Right hindlimb (tissue), 1 donor: ENCODE results near the gene PTPRZ1.
A peak's percentile ranks its signal among the peaks of the same experiment; 100 is the strongest.

Source experiments
- DNase-seq: peaks from one replicate; pipeline ENCODE4 v3.0.0-alpha.2; 2018

Gene PTPRZ1

DNA sequence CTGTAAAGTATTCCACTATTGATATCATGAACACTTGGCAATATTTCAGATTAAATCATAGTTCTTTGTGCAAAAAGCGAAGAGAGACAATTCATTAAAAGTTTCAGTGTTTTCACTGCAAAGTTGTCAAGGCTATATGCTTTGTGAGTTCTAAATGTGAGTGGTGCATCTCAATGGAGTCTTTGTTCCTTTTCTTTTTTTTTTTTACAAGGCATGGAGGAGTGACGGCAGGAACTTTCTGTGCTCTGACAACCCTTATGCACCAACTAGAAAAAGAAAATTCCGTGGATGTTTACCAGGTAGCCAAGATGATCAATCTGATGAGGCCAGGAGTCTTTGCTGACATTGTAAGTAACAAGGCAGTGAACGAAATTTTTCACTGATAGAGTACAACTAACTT, 186.6 kb downstream of the PTPRZ1 start:
- no peak for DNase-seq

DNA sequence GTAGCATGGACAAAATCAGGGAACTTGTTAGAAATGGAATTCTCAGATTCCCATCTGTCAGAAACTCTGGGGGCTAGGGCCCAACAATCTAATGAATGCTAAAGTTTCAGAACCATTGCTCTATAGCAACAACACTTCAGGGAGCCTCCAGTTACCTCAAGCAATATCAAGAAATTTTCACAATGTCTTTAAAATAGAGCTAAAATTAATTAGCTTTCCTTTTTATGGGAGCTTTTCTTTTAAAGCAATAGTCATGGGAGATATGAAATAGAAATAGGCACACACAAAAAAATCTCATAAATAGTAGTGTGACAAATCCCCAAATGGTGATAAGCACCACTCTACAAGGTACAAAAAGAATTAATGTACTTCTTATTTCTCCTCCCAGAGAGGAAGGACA, 190.2 kb downstream of the PTPRZ1 start:
- no peak for DNase-seq

- DNase-seq: no peak
Measured at GRCh38 chr7:122064971-122065370, 192.0 kb downstream of the PTPRZ1 start.

GRCh38 chr7:122067077-122067476, 194.1 kb downstream of the PTPRZ1 start:
- DNase-seq: no peak

DNA sequence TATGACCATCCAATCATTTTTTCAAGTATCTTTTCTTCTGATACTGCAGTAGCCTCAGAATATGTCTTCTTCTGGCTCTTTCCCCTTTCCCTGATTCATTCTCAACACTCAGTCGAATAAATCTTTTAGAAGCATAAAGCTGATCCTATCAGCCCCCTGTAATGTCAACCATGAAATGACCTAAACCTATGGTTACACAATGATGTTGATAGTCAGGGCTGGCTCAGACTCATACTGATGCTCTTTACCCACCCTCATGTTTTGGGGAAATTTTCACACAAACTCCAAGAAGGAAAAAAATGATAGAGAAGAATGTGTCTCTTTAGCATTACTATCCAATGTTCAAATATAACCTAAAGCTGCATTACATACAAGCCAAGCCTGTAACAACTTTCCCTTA, 195.1 kb downstream of the PTPRZ1 start:
- DNase-seq: no peak

DNA sequence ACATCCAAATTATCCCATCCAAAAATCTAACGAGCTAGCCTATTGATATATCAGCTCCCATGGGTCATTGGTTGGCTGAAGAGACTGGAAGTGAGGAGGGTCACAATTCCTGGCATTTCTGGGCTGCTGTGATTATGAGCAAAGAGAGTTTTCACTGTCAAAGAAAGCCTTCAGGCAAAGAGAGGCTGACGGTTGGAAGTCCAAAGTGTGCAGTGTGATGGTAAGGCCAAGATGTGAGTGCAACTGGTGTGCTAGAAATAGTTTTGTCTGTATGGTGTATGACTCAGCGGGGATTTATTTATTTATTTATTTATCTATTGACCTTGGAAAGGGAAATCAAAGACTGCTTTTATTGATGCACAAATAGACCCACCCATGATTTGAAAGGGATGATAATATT, 196.0 kb downstream of the PTPRZ1 start:
- DNase-seq: no peak

DNA sequence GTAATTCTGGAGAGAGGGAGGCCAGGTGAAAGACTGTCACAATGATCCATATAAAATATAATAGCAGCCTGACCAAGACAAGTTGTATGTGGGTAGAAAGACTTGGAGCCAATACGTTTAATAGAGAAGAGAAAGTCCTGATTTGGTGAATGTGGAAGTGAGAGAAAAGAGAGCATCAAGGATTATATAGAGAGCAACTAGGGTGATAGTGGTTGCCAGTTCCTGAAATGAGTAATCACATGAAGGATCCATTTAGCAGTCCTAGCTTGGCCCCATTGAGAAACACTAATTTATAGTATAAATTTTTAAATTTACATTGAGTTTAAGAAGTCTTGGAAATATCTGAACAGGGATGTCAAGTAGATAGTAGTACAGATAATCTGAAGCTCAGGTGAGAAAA, 197.1 kb downstream of the PTPRZ1 start:
- DNase-seq: no peak

DNA sequence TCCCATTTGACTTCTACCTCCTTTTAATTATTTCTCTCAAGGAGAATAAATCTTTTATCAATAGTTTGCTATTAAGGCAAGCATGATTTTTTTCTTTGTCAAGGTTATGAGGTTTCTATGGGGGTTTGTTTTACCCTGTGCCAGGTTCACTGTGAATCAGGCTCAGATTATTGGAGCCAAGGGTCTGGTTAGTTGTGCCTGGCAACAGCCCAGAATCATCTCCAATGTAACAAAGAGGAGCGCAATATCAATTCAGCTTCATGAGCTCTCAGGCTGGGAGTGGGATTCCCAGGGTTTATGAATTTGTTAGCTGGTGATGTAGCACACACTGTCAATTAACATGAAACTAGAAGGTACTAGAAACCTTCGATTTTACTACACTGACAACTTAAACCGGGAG, 197.9 kb downstream of the PTPRZ1 start:
- DNase-seq: no peak

- no peak for DNase-seq
Measured at GRCh38 chr7:122072272-122072671, 199.3 kb downstream of the PTPRZ1 start.

GRCh38 chr7:122072924-122073599, 200.1 kb downstream of the PTPRZ1 start:
- no peak for DNase-seq

DNA sequence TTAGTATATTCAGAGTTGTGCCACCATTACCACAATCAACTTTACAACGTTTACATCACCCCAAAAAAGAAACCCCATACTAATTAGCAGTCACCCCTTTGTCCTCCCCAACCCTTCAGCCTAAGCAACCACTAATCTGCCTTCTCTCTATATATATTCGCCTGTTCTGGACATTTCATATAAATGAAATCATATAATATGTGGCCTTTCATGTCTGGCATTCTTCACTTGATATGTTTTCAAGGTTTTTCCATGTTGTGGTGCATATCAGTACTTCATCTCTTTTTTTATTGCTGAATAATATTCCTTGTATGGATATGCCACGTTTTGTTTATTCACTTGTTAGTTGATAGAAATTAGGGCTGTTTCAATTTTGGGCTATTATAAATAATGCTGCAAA, 200.7 kb downstream of the PTPRZ1 start:
- DNase-seq: no peak

GRCh38 chr7:122082160-122082559, 209.2 kb downstream of the PTPRZ1 start:
- DNase-seq: no peak

DNA sequence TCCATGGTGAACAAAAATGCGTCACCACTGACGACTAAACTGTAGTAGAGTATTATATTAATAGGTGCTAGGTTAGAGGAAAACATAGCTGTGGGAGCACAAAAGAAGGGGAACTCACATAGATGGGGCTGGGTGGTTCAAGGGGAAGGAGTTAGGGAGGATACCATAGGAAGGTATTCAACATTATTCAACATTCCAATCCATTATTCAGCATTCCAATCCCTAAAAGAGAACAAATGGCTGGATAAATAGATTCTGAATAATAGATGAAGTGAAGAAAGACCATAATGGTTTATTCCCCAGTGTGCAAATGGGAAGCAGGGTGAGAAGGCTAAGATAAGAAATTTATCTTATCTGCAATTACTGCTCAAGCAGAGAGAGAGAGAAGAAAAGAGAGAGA, 209.7 kb downstream of the PTPRZ1 start:
- DNase-seq: no peak

GRCh38 chr7:122092964-122093797, 220.2 kb downstream of the PTPRZ1 start:
- DNase-seq: peak; percentile 57

DNA sequence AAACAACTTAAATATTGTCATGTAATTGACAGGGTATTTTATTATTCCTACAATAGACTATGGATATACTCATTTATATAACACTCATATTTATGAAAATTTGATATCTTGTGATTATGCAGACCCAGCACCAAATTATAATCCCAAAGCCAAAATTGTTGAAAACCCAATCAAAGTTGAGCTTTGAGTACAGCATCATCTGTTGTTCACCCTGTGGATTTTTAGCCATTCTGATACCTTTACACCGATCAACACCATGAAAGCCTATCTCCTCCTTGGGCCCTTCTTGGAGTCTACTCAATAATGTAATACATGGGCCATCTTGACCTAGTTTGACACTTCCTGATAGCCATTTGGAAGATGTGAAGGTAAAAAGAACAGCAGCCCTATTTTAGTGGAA, 221.6 kb downstream of the PTPRZ1 start:
- DNase-seq: no peak

DNA sequence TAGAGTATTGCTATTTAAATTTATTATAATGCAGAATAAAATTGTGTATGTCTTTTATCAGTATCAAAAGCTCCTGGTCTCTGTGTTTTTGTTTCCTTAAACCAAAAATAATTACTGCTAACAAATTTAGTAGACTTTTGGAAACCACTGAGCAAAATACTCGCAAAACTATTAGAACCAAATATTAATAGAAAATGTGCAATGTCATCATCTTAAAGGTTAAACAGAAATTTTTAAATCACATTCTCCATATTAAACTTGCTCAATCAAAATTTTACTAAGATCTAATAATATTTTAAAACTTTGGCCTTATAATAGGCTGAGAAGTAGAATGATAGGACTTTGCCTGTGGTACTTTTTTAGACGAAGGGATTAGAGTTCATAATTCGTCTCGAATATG, 222.7 kb downstream of the PTPRZ1 start:
- DNase-seq: no peak

DNA sequence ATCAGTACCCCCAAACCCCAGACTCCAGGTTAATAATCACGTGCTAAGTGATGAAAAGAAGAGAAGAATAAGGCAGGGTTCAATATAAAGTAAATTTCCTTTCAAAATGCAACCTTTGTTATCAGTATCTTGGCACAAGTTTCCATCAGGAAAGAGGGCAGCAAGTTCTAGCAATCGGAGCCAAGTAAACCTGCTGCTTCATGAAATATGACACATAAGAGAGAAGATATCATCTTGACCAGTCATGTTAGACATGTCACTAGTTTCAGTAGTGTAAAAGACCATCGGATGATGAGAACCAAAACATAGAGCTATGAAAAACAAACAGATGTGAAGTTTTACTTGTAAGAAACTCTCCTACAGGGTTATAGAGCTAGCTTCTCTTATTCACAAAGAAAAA, 227.1 kb downstream of the PTPRZ1 start:
- no peak for DNase-seq

DNA sequence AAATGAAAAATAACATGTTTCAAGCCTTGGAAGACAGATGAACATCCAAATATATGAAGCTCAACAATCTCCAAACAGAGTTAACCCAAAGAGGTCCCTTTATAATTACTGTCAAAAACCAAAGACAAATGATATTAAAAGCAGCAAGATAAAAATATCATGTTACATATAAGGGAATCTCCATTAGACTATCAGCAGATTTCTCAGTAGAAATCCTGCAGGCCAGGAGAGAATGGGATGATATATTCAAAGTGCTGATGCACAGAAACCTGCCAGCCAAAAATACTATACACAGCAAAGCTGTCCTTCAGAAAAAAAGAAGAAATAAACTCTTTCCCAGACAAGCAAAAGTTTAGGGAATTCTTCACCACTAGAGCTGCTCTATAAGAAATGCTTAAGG, 230.1 kb downstream of the PTPRZ1 start:
- no peak for DNase-seq
